Hepatocyte (in vitro differentiated cells): Measurements from ENCODE around the gene ATP9B. TPM values are rescaled to one million over a fixed set of nuclear protein-coding genes. Genes with fewer than 3 reads are reported as not detected.

Experiments used
- DNase-seq: peaks from one replicate; pipeline ENCODE4 v3.0.0-alpha.2; 2016; ENCODE audit warnings: low spot score
- H2AFZ ChIP-seq: fragments of 200-600 bp; sonication (generic); 2 replicates; pipeline ENCODE4 v1.6.0; 2016; ENCODE audit warnings: antibody characterized with exemption, mild to moderate bottlenecking
- H3K27ac ChIP-seq: fragments of 200-600 bp; sonication (generic); 2 replicates; pipeline ENCODE4 v1.5.1; 2016; ENCODE audit warnings: mild to moderate bottlenecking
- H3K27me3 ChIP-seq: fragments of 200-600 bp; sonication (generic); 2 replicates; pipeline ENCODE4 v1.6.1; 2016
- H3K36me3 ChIP-seq: fragments of 200-600 bp; sonication (generic); replicated peaks from 2 replicates; pipeline ENCODE4 v1.5.1; 2016; ENCODE audit warnings: low read depth; ENCODE audit not compliant: insufficient read depth
- H3K4me1 ChIP-seq: fragments of 200-600 bp; sonication (generic); 2 replicates; pipeline ENCODE4 v1.5.1; 2016; ENCODE audit warnings: mild to moderate bottlenecking, moderate library complexity; ENCODE audit not compliant: insufficient read depth
- H3K4me2 ChIP-seq: fragments of 200-600 bp; sonication (generic); 2 replicates; pipeline ENCODE4 v1.6.0; 2016
- H3K4me3 ChIP-seq: fragments of 200-600 bp; sonication (generic); 2 replicates; pipeline ENCODE4 v1.5.1; 2016; ENCODE audit warnings: mild to moderate bottlenecking
- H3K79me2 ChIP-seq: fragments of 200-600 bp; sonication (generic); 2 replicates; pipeline ENCODE4 v1.6.0; 2017; ENCODE audit warnings: mild to moderate bottlenecking
- H3K9me2 ChIP-seq: fragments of 200-600 bp; sonication (generic); replicated peaks from 2 replicates; pipeline ENCODE4 v1.6.0; 2017; ENCODE audit warnings: mild to moderate bottlenecking; ENCODE audit not compliant: insufficient read depth
- H3K9me3 ChIP-seq: fragments of 200-600 bp; sonication (generic); 2 replicates; pipeline ENCODE4 v1.5.1; 2016; ENCODE audit warnings: low read depth, mild to moderate bottlenecking
- H4K20me1 ChIP-seq: fragments of 200-600 bp; sonication (generic); 2 replicates; pipeline ENCODE4 v1.6.0; 2016; ENCODE audit warnings: mild to moderate bottlenecking; ENCODE audit not compliant: insufficient read depth, poor library complexity, severe bottlenecking
- EZH2 ChIP-seq: fragments of 200-600 bp; sonication (generic); IDR thresholded peaks from 2 replicates; pipeline ENCODE4 v1.6.1; 2016; ENCODE audit warnings: antibody characterized with exemption, mild to moderate bottlenecking, borderline replicate concordance
- EZH2phosphoT487 ChIP-seq: fragments of 200-600 bp; sonication (generic); IDR thresholded peaks from one replicate; pipeline ENCODE4 v1.6.1; 2018; ENCODE audit warnings: antibody characterized with exemption, mild to moderate bottlenecking, low read depth, moderate library complexity; ENCODE audit not compliant: unreplicated experiment, severe bottlenecking
- WGBS: methylation state at CpG from one replicate; pipeline ENCODE4 v1.1.6; 2016; ENCODE audit warnings: low lambda C conversion rate; ENCODE audit errors: missing lambda C conversion rate; 5-methylcytosine and 5-hydroxymethylcytosine counted together
- polyA plus RNA-seq: library from polyadenylated mRNA; unstranded; fragments of >200 nt; fragmentation: Nextera tagmentation; extraction: Ambion mirVana; gene quantifications from 2 replicates; pipeline ENCODE4 v1.2.1, GENCODE V29; 2016
- total RNA-seq: library from RNA; depleted of rRNA; stranded (reverse); fragments of >200 nt; gene quantifications from 2 replicates; pipeline ENCODE4 v1.2.3, GENCODE V29; 2014
- TF ChIP-seq, protein P1 (sequence below): fragments of 200-600 bp; sonication (generic); IDR thresholded peaks from 2 replicates; pipeline ENCODE4 v1.5.1; 2016; ENCODE audit warnings: antibody characterized with exemption, mild to moderate bottlenecking; ENCODE audit not compliant: poor library complexity

ATP9B gene
- total and polyA plus RNA-seq, 2 experiments from 2014 or later = 14.6 to 23.8 TPM

DNA sequence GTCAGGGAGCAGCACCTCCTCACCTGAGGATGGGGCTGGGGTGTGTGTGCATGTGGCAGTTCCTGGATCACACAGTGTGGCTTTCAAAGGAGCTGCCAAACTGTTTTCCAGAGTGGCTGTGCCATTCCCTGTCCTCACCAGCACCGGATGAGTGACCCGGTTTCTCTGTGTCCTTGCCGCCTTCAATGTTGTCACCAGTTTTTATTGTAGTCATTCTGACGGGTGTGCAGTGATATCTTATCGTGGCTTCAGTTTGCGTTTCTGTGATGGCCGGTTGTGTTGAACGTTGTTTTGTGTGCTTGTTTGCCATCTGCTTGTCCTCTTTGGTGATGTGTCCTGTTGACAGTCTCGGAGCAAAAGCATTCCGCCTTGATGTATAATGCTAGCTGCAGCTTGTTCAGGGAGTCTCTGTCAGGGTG is 108.9 kb downstream of the ATP9B start:
- no peak for DNase-seq
- 89% methylated on average over 10 of the region's 10 CpGs for WGBS
- H3K4me3 ChIP-seq = no peak overlapping the region
- no peaks in the 10 kb centered on the region for H3K27me3 ChIP-seq
- no peak overlapping the region for H3K4me2 ChIP-seq
- no peak overlapping the region for H3K27ac ChIP-seq
- no peaks in the 10 kb centered on the region for H3K79me2 ChIP-seq
- H3K36me3 ChIP-seq = no peaks in the 10 kb centered on the region
- no peaks in the 10 kb centered on the region for H4K20me1 ChIP-seq
- no peaks in the 10 kb centered on the region for H3K4me1 ChIP-seq
- no peak overlapping the region for H2AFZ ChIP-seq
- no peaks in the 10 kb centered on the region for H3K9me2 ChIP-seq
- TF ChIP-seq, protein P1, sequence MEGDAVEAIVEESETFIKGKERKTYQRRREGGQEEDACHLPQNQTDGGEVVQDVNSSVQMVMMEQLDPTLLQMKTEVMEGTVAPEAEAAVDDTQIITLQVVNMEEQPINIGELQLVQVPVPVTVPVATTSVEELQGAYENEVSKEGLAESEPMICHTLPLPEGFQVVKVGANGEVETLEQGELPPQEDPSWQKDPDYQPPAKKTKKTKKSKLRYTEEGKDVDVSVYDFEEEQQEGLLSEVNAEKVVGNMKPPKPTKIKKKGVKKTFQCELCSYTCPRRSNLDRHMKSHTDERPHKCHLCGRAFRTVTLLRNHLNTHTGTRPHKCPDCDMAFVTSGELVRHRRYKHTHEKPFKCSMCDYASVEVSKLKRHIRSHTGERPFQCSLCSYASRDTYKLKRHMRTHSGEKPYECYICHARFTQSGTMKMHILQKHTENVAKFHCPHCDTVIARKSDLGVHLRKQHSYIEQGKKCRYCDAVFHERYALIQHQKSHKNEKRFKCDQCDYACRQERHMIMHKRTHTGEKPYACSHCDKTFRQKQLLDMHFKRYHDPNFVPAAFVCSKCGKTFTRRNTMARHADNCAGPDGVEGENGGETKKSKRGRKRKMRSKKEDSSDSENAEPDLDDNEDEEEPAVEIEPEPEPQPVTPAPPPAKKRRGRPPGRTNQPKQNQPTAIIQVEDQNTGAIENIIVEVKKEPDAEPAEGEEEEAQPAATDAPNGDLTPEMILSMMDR = no peak
- no peak for TF ChIP-seq EZH2
- H3K9me3 ChIP-seq = no peaks in the 10 kb centered on the region

DNA sequence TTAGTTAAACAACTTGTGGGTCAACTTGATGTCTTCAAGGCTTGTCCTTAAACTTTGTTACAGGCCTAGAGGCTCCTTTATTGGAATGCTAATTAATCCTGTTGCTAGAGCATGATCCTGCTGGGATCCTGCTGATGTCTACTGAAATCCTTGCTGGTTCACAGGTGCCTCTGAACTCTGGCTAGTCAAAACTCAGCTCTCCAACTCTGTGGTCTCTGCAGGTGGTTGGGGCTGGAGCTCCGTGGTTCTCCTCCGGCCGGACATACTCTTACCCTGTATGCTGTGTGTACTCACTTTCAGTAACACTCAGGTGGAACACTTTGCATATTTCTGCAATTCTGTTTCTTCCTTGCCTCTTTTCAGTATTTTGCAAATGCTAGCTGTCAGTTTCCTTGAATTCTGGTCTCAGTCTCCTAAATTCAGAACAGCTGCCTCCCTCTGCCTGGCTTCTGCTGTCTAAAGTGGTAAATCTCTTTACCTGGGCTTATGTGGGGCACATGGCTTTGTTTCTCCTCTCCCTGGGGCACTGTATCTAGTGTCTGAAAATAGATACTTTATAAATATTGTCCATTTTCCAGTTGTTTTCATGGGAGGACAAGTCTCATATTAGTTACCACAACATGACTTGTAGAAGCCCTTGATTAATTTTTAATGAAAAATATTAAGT is 113.0 kb downstream of the ATP9B start:
- H3K79me2 ChIP-seq = no peaks in the 10 kb centered on the region
- DNase-seq = no peak
- no peak overlapping the region for H3K4me3 ChIP-seq
- no peak overlapping the region for H3K4me2 ChIP-seq
- 79% methylated on average over 3 of the region's 3 CpGs for WGBS
- H3K4me1 ChIP-seq = no peaks in the 10 kb centered on the region
- no peaks in the 10 kb centered on the region for H3K36me3 ChIP-seq
- no peaks in the 10 kb centered on the region for H3K27me3 ChIP-seq
- H3K9me3 ChIP-seq = no peaks in the 10 kb centered on the region
- no peaks in the 10 kb centered on the region for H4K20me1 ChIP-seq
- TF ChIP-seq EZH2 (no peak), EZH2phosphoT487 (no peak)
- TF ChIP-seq, protein P1 = no peak
- no peak overlapping the region for H3K27ac ChIP-seq
- no peaks in the 10 kb centered on the region for H3K9me2 ChIP-seq
- no peak overlapping the region for H2AFZ ChIP-seq

DNA sequence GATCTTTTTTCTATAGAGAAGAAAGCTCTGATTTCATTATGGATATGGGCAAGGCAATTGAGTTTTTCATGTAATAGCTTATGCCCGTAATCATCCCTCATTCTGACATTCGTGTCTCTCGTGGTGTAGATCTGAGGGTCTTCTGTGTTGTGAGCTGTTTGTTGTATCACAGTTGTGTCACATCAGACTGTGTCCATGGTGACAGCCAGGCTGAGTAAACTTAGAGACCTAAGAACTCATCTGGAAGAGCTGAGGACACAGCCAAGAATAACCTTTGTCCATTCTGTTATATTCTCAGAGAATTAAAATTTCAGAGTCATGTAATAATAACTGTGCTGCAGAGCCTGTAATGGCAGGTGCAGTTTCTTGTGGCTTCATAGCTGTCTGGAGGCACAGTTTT is 116.5 kb downstream of the ATP9B start:
- WGBS = 87% methylated on average over 3 of the region's 3 CpGs
- Histone ChIP-seq H3K4me2 (no peak overlapping the region), H3K9me3 (no peaks in the 10 kb centered on the region), H2AFZ (no peak overlapping the region), H3K27me3 (no peaks in the 10 kb centered on the region), H3K4me3 (no peak overlapping the region), H4K20me1 (no peaks in the 10 kb centered on the region), H3K79me2 (no peaks in the 10 kb centered on the region), H3K9me2 (no peaks in the 10 kb centered on the region), H3K36me3 (no peaks in the 10 kb centered on the region), H3K27ac (no peak overlapping the region), H3K4me1 (no peaks in the 10 kb centered on the region)
- TF ChIP-seq EZH2 = no peak
- no peak for TF ChIP-seq EZH2phosphoT487
- TF ChIP-seq, protein P1 = no peak
- no peak for DNase-seq

DNA sequence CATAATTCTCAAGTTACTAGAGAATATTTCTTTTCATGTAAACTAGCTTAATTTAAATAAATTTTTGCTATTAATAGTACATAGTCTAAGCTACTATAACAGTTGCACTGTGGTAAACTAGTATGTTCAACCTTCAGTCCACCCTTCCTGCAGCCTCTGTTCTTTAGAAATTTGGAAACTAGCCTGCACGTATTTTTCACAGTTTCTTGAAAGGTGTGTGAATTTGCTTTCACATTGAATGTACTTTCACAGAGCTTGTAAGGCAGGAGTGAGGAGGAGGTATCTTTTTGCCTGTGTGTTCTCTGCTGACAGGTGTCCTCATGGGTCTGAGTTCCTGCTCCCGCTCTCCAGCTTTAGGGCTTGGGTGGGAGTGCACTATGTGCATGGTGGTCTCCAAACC is 117.5 kb downstream of the ATP9B start:
- 100% methylated on average over 2 of the region's 2 CpGs for WGBS
- Histone ChIP-seq H3K79me2 (no peaks in the 10 kb centered on the region), H3K4me1 (no peaks in the 10 kb centered on the region), H3K9me2 (no peaks in the 10 kb centered on the region), H2AFZ (no peak overlapping the region), H3K9me3 (no peaks in the 10 kb centered on the region), H4K20me1 (no peaks in the 10 kb centered on the region), H3K27ac (no peak overlapping the region), H3K27me3 (no peaks in the 10 kb centered on the region), H3K36me3 (no peaks in the 10 kb centered on the region), H3K4me2 (no peak overlapping the region), H3K4me3 (no peak overlapping the region)
- no peak for TF ChIP-seq EZH2
- TF ChIP-seq, protein P1 = no peak
- no peak for TF ChIP-seq EZH2phosphoT487
- no peak for DNase-seq
